ENCODE results near the gene CNDP1.
"Not testable (repeated sequence)": the region's sequence is repeated elsewhere in the genome, so short reads cannot be mapped to it uniquely, and the experiment has no call there.

CNDP1 gene

GRCh38 chr18:74522635-74523548 is 11.4 kb upstream of the CNDP1 start:
- no peak for DNase-seq

- no peak for DNase-seq
Measured at GRCh38 chr18:74524097-74524496, 10.2 kb upstream of the CNDP1 start.

- not testable (repeated sequence) for DNase-seq
Measured at GRCh38 chr18:74524915-74525314, 9.4 kb upstream of the CNDP1 start.

- no peak for DNase-seq
Measured at GRCh38 chr18:74525741-74526140, 8.6 kb upstream of the CNDP1 start.

GRCh38 chr18:74526488-74526887 is 7.8 kb upstream of the CNDP1 start:
- DNase-seq, result no peak

- no peak for DNase-seq
Measured at GRCh38 chr18:74528478-74528877, 5.8 kb upstream of the CNDP1 start.

GRCh38 chr18:74528913-74529312 is 5.4 kb upstream of the CNDP1 start:
- DNase-seq, result no peak

GRCh38 chr18:74529378-74529777 is 4.9 kb upstream of the CNDP1 start:
- DNase-seq, result no peak

- DNase-seq, result no peak
Measured at GRCh38 chr18:74529811-74530583, 4.3 kb upstream of the CNDP1 start.

GRCh38 chr18:74530584-74530862 is 3.8 kb upstream of the CNDP1 start:
- no peak for DNase-seq

GRCh38 chr18:74531043-74531442 is 3.3 kb upstream of the CNDP1 start:
- no peak for DNase-seq

- DNase-seq, result no peak
Measured at GRCh38 chr18:74532511-74533025, 1.7 kb upstream of the CNDP1 start.

GRCh38 chr18:74533666-74534065 is 634 bp upstream of the CNDP1 start:
- no peak for DNase-seq

- DNase-seq, result no peak
Measured at GRCh38 chr18:74534981-74535649, 815 bp downstream of the CNDP1 start.

- no peak for DNase-seq
Measured at GRCh38 chr18:74539289-74539688, 5.0 kb downstream of the CNDP1 start.

GRCh38 chr18:74540652-74541421 is 6.5 kb downstream of the CNDP1 start:
- peak; percentile 26 for DNase-seq

GRCh38 chr18:74541703-74542555 is 7.6 kb downstream of the CNDP1 start:
- no peak for DNase-seq

- no peak for DNase-seq
Measured at GRCh38 chr18:74544898-74545297, 10.6 kb downstream of the CNDP1 start.

GRCh38 chr18:74546007-74546406 is 11.7 kb downstream of the CNDP1 start:
- no peak for DNase-seq

- DNase-seq, result peak; percentile 47
Measured at GRCh38 chr18:74546751-74547530, 12.6 kb downstream of the CNDP1 start.

- DNase-seq, result no peak
Measured at GRCh38 chr18:74547860-74548259, 13.6 kb downstream of the CNDP1 start.

All from HCEC 1CT (cell line).